Forelimb muscle (tissue), 1 donor: ENCODE data around the gene PEX6. TPM values are rescaled to one million over a fixed set of nuclear protein-coding genes. Genes with fewer than 3 reads are reported as not detected.
A peak's percentile ranks its signal among the peaks of the same experiment; 100 is the strongest.

Experiments used
- DNase-seq: peaks from one replicate; pipeline ENCODE4 v3.0.0-alpha.2; 2013; ENCODE audit warnings: low read depth
- polyA plus RNA-seq: library from polyadenylated mRNA; unstranded; fragments of 120-200 nt; gene quantifications from one replicate; pipeline ENCODE4 v1.2.1, GENCODE V29; 2013; ENCODE audit not compliant: insufficient read length

Gene PEX6, protein sequence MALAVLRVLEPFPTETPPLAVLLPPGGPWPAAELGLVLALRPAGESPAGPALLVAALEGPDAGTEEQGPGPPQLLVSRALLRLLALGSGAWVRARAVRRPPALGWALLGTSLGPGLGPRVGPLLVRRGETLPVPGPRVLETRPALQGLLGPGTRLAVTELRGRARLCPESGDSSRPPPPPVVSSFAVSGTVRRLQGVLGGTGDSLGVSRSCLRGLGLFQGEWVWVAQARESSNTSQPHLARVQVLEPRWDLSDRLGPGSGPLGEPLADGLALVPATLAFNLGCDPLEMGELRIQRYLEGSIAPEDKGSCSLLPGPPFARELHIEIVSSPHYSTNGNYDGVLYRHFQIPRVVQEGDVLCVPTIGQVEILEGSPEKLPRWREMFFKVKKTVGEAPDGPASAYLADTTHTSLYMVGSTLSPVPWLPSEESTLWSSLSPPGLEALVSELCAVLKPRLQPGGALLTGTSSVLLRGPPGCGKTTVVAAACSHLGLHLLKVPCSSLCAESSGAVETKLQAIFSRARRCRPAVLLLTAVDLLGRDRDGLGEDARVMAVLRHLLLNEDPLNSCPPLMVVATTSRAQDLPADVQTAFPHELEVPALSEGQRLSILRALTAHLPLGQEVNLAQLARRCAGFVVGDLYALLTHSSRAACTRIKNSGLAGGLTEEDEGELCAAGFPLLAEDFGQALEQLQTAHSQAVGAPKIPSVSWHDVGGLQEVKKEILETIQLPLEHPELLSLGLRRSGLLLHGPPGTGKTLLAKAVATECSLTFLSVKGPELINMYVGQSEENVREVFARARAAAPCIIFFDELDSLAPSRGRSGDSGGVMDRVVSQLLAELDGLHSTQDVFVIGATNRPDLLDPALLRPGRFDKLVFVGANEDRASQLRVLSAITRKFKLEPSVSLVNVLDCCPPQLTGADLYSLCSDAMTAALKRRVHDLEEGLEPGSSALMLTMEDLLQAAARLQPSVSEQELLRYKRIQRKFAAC
- polyA plus RNA-seq = 15.0 TPM

DNA sequence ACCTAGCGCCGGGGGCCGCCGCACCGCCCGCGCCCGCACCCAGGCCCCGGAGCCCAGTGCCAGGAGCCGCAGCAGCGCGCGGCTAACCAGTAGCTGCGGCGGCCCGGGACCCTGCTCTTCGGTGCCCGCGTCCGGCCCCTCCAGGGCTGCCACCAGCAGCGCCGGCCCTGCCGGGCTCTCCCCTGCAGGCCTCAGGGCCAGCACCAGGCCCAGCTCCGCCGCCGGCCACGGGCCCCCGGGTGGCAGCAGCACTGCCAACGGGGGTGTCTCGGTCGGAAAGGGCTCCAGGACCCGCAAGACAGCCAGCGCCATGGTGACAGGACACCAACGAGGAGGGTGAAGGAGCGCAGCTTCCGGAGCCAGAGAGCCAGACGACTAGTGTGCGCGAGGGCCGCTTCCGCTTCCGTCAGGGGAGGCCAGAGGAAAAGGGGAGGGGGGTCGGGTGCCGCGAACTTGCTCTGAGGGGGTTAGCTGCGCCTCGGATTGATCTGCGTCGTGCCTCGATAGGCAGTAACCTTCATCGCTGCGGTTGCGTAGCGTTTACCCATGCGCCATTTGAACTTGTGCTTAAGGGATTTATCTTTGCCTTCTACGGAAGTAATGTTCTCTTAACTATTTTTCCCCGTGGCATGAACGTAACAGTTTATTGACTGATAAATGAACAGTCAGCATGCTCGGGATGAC is at the start of gene PEX6:
Gene PEX6 (minus strand): TSS at position 343 of the 684 bp plus-strand sequence. CDS start 31 bp downstream, at position 312.
- peak; percentile 49 for DNase-seq

DNA sequence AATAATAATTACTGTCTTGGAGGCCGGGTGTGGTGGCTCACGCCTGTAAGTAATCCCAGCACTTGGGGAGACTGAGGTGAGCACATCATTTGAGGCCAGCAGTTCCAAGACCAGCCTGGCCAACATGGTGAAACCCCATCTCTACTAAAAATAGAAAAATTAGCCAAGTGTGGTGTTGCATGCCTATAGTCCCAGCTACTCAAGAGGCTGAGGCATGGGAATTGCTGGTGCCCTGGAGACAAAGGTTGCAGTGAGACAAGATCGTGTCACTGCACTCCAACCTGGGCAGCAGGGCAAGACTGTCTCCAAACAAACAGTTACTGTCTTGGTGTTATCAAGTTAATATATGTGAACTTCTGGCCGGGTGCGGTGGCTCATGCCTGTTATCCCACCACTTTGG is 47.4 kb upstream of the PEX6 start:
- no peak for DNase-seq

DNA sequence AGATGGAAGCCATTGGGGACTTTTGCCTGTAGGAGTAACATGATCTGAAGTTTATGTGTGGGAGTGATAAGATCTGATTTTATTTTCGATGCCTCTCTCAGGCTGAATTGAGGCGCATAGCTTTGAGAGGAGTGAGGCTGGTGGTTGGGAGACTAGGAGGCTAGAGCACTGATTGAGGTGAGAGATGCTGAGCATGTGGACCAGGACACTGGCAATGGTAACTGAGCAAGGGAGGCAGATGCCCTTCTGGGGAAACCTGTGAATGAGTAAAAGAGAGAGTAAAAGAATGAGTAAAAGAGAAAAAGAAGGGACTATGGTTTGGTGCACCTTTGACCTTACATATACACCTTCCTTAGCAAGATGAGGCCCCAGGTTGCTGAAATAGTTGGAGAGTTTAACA is 45.5 kb upstream of the PEX6 start:
- no peak for DNase-seq

DNA sequence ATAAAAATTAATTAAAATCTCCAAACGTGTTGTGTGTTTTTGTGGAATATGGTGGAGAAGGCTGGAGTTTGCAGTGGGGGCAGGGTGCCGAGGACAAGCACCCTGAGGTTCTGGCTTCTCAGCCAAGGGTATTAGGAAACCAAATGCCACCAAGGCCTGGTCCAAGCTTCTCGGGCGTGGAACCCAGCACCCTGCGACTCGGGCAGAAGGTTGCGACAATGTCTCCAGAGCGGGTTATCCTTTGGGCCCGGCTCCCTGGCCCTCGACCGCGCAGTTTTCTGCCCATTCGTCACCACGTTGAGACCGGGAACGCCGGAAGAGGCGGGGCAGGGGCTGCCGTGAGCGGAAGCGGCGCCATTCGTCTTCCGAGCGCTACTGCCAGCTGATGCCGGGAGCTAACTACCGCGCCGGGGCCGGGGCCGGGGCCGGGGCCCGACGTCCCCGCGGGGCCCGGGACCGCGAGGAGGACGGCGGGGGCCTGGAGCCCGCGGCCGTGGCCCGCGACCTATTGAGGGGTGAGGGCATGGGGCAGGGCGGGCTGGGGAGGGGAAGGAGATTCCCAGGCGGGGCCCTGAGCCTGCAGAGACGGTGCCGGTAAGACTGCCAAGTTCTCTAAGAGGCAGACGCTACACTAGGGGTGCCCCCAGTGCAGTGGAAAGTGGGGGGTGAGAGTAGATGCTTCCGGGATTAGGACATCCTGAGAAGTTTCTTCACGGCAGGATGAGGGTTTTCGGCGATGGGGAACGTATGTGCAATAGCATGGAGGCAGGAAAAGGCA is 42.5 kb upstream of the PEX6 start, which contains the start of gene RRP36:
Gene RRP36 (plus strand): TSS at position 354 of the 778 bp plus-strand sequence. CDS start 32 bp downstream, at position 386.
- no peak for DNase-seq

DNA sequence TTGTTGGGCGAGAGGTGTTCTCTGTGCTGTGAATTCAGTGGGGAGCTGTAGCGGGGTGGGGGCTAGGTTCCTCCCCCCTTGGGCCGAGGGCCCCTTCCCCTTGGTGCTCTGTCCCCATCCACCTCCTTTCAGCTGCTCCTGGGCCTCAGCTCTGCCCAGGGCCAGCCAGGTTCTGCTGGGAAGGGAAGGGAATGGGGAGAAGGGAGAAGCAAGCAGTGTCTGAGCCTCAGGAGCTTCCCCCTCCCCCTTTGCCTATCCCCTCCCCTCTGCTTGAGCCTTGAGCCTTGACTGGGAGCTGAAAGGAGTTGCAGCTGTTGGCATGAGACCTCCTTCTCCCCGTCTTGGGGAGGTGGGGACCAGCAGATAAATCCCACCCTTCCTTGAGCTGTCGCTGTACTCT is 41.9 kb upstream of the PEX6 start:
- DNase-seq = no peak

DNA sequence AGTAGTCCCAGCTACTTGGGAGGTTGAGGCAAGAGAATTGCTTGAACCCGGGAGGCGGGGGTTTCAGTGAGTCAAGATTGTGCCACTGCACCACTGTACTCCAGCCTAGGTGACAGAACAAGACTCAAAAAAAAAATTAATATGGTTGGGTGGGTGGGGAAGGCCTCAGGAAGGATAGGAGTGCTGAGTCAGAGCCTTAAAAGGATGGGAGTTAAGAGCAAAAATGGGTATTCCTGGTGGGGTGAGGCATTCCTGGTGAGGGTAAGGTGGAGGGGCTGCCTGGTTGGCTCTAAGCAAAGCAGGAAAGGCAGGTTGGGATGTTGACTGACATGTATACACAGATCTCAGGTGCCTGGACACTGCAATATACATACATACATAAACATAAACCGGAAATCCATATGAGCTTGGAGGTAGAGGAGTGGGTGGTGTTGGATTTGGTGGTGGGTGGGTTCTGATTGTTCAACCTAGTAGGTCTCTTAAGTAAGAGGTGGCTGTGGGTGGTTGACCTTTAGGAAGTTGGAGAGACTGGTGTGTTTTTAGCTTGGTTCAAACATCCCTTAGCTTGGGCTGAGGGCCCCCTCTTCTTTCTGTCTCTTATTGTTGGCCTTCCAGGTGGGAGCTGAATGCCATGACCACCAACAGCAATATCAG is 41.2 kb upstream of the PEX6 start:
- no peak for DNase-seq

DNA sequence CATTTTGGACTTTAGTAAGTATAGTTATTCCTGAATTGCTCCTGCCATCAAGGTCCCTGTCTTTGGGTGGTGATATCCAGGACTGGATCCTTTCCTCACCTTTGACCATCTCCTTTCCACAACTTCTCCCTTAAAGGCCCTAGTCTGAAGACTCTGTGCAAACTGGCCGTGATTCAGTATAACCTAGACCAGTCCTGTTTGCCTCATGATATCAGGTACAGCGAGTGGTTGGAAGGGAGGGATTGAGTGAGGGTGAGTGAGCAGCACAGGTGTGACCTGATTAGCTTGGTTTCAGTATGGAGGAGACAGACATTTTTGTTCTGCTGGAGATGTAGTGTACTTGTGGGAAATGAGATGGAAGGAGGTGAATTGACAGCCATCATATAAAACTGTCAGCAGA is 40.2 kb upstream of the PEX6 start:
- no peak for DNase-seq

DNA sequence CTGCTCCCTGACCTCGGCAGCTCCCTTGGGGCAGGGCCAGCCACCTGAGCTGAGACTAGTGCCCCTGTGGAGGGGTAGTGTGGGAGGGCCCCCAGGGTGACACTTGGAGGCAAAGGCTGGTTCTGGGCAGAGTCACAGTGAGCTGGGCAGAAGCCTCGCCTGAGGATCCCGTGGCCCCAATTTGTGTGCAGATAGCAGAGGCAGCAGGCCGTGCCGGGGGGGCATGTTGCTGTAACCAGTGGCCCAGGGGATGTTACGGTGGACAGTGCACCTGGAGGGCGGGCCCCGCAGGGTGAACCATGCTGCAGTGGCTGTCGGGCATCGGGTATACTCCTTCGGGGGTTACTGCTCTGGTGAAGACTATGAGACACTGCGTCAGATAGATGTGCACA is 38.0 kb upstream of the PEX6 start:
- DNase-seq = no peak

DNA sequence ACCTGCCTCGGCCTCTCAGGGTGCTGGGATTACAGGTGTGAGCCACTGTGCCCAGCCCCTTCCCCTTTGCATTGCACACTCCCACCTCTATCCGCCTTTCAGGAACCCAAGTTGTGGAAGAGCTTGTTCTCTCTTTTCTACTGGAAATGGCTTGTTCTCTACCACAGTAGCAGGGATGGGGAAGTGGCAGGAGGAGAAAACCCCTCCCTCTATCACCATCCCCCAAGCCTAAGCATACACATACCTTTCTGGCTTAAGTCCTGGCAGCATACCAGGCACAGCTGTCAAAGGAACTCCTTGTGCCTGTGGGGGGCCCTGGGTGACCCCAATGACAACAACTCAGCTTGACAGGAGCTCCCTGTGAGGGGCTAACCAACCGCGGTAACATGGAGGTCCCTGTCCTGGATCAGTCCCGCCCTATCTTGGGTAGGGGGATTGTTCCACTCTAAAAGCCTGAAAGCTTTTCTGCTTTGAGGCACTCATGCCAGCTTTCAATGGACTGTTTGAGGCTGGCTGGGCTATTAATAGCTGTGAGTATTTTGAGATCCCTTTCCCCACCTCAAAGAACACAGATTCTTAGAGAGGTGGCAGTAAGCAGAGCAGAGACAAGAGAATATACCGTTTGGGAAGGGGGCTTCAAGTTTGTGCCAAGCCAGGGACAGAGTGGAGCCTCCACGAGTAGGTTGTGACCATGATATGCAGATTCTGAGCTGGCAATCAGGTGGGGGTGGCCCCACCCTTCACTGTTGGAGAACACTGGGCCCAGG is 37.4 kb upstream of the PEX6 start:
- DNase-seq = no peak

DNA sequence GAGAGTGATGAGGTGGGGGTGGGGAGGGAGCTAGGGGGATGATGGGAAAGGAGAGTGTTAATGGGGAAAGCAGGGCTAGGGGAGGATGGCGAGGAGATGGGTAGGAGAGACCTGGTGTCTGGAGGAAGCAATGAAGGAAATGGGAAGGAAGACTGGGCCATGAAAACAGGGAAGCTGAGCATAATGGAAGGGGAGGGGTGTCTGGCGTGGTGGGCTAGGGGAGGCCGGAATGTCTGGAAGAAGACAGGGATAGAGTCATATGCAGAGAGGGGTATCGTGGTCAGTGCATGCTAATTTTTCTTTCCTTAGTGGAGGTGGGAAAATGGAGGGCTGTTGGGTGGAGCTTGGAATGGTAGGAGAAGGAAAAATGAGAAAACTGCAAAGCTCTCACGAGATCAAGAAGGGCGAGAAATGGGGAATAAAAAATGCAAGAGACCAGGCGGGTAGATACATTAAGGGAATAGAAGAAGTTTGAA is 35.5 kb upstream of the PEX6 start:
- DNase-seq = no peak

DNA sequence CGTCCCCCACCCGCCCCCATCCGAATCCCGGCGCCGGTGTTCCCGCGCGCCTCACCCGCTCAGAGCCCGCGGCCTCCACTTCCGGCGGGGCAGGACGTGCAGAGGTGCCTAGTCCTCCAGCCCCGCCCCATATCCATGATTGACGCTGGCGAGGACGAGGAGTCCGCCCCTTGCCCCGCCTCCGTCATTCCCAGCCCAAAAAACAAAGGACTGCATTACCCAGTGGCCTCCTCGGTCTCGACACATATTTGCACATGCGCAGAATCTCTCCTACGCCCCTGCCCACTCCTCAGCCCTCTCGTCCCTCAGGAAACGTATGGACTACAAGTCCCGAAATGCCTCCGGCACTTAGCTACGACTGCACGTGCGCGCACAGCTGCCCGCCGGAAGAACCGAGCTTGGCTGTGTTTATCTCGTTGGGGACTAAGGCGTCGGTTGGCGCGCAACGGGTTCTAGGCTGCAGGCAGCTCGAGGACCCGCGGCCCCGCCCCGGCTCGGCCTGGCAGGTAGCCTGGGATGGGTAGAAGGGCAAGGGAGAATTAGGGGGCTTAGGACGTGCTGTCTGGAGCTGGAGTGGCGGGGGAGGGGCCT is 35.0 kb upstream of the PEX6 start, which contains the start of the genes KLHDC3 and MEA1:
Gene KLHDC3 (plus strand): TSS at position 407 of the 591 bp plus-strand sequence. CDS start 2,944 bp downstream, outside the sequence.
Gene MEA1 (minus strand): TSS at position 104 of the 591 bp plus-strand sequence. CDS start 133 bp downstream, outside the sequence.
- DNase-seq = peak; percentile 99

DNA sequence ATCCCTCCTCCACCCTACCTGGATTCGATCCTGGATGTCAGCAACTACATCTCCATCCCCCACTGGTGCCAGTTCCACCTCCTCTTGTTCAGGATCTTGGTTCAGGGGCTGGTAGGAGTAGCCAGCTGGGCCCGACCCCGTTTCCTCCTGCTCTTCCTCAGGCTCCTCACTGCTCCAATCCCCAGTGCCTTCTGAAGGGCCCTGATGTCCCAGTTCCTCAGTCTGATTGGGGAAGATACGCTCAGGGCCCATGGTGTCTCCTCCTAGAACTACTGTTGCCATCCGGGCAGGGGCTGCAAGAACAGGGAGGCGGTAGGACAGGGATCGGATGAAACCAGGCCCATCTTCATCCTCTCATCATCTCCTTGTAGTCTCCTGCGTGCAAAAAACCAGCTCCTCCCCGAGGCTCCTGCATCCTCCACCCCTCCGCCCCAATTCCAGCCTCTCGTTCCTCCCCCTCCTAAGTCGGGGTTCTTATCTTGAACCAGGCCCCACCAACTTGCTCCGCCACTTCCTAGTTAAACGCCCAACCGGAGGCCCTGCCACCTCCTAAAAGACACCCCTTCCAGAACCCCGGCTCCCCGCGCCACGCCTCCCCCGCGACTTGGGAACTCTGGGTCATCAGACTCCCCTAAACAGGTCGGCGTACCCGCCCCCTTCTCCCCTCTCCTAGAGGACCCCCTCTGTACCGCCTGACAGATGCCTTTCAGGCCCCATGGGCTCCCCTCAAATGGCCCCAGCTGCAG is 34.3 kb upstream of the PEX6 start:
- no peak for DNase-seq

DNA sequence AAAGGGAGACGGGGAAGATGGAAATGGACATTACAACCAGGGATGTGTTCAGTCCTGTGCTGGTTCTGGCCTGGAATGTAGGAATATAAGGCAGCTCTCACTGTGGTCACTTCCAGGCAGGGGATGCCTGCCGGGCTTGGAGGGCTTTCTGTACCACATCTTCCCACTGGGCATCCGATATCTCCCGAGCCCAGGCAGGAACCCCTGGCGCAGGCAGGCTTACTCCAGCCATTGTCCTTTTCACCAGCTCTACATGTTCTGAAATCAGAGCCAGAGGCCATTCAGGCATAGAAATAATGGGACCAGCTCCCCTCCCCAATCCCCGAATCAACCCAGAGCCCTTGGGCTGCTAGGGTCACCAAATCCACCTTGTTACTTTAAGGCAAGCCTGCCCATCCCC is 33.4 kb upstream of the PEX6 start:
- no peak for DNase-seq

DNA sequence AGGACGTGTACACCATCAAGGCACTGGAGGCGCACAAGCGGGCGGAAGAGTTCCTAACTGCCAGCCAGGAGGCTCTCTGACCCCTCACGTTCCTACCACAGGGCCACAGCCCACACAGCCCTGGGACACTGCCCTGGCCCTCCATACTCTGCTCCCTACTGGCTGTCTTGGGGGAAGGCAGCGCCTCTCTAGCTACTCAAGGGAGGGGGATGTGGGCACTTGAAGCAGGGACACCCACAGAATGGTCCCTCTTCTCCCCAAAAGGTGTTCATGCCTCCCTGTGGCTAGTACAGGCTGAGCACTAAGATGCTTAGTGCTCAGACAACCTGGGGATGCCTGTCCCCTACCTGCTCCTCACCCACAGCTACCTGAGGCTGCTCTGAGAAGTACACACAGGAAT is 32.2 kb upstream of the PEX6 start:
- DNase-seq = no peak

DNA sequence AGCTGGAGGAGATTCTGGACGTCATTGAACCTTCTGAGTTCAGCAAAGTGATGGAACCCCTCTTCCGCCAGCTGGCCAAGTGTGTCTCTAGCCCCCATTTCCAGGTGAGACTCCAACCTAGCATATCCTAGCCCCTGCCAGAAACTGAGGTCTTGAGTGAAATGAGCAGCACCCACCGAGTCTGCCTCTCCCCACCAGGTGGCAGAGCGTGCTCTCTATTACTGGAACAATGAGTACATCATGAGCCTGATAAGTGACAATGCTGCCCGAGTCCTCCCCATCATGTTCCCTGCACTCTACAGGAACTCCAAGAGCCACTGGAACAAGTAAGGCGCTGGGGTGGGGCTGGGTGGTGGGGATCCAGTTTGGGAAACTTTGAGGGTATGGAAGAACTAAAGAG is 30.1 kb upstream of the PEX6 start:
- no peak for DNase-seq

DNA sequence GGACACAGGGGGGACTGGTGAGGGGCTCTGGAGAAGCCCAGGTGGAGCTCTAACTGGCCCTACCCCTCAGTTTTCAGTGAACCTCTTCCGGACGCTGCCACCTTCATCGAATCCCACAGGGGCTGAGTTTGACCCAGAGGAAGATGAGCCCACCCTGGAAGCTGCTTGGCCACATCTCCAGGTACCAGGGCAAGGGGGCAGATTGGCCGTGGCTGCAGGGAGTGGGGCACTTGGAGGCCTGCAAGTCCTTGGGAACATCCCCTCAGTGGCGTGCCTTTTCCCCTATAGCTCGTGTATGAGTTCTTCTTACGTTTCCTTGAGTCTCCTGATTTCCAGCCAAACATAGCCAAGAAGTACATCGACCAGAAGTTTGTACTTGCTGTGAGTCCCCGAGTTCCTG is 28.1 kb upstream of the PEX6 start:
- DNase-seq = no peak

DNA sequence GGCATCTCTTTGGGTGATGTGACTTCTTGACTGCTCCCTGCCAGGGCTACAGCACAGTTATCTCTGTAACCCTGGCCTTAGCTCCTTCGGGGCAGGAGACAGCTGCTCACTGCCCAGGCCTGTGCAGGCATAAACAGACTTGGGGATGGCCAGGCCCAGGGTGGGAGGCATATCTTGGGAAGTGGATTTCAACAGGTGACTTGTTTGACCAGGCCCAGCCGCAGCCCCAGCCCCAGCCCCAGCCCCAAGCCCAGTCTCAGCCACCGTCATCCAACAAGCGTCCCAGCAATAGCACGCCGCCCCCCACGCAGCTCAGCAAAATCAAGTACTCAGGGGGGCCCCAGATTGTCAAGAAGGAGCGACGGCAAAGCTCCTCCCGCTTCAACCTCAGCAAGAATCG is 27.3 kb upstream of the PEX6 start:
- no peak for DNase-seq

DNA sequence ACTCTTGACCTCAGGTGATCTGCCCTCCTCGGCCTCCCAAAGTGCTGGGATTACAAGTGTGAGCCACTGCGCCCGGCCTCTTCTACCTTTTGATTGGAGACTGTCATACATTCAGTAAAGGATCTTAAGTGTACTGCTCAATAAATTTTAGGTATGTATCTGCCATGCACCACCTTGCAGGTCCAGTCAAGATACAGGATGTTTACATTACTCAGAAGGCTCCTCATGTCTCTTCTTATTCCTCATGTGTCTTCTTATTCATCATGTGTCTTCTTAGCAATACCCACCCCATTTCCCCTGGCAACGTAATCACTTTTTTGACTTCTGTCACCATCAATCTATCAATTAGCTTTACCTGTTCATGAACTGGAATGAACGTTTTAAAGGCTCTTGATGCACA is 26.9 kb upstream of the PEX6 start:
- no peak for DNase-seq
